AG10803 (cell line): ENCODE data around the gene SOS2.
"Not testable (repeated sequence)": the region's sequence is repeated elsewhere in the genome, so short reads cannot be mapped to it uniquely, and the experiment has no call there.

Source experiments
- DNase-seq: peaks from one replicate; pipeline ENCODE4 v3.0.0; 2010; ENCODE audit warnings: low read depth
- H3K4me3 ChIP-seq: 2 replicates; pipeline ENCODE4 v1.5.1; 2011; ENCODE audit warnings: mild to moderate bottlenecking, low read length, control low read depth
- TF ChIP-seq, protein P1 (sequence below): conservative IDR thresholded peaks from 2 replicates; pipeline ENCODE4 v1.5.1; 2011; ENCODE audit warnings: mild to moderate bottlenecking, low read length, control low read depth, inconsistent platforms

The SOS2 gene

DNA sequence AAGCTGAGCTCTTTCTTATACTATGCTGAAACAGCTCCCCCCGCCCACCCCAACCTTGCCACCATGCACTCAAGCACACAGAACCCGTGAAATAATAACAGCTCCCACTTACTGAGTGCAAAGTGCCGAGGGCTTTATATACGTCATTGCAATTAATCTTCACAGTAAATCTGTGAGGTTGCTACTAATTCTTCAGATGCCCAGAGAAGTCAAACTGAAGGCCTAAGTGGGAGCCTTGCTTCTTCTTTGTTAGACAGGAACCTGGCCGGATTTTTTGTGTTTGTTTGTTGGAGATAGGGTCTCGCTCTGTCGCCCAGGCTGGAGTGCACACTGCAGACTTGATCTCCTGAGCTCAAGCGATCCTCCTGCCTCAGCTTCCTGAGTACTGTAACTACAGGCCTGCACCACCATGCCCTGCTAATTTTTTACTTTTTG is 149.1 kb downstream of the SOS2 start:
- no peak for DNase-seq
- TF ChIP-seq, protein P1, sequence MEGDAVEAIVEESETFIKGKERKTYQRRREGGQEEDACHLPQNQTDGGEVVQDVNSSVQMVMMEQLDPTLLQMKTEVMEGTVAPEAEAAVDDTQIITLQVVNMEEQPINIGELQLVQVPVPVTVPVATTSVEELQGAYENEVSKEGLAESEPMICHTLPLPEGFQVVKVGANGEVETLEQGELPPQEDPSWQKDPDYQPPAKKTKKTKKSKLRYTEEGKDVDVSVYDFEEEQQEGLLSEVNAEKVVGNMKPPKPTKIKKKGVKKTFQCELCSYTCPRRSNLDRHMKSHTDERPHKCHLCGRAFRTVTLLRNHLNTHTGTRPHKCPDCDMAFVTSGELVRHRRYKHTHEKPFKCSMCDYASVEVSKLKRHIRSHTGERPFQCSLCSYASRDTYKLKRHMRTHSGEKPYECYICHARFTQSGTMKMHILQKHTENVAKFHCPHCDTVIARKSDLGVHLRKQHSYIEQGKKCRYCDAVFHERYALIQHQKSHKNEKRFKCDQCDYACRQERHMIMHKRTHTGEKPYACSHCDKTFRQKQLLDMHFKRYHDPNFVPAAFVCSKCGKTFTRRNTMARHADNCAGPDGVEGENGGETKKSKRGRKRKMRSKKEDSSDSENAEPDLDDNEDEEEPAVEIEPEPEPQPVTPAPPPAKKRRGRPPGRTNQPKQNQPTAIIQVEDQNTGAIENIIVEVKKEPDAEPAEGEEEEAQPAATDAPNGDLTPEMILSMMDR = no peak
- H3K4me3 ChIP-seq = no peak overlapping the region

DNA sequence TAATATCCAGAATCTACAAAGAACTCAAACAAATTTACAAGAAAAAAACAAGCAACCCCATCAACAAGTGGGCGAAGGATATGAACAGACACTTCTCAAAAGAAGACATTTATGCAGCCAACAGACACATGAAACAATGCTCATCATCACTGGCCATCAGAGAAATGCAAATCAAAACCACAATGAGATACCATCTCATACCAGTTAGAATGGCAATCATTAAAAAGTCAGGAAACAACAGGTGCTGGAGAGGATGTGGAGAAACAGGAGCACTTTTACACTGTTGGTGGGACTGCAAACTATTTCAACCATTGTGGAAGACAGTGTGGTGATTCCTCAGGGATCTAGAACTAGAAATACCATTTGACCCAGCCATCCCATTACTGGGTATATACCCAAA is 152.3 kb downstream of the SOS2 start:
- not testable (repeated sequence) for H3K4me3 ChIP-seq, DNase-seq

DNA sequence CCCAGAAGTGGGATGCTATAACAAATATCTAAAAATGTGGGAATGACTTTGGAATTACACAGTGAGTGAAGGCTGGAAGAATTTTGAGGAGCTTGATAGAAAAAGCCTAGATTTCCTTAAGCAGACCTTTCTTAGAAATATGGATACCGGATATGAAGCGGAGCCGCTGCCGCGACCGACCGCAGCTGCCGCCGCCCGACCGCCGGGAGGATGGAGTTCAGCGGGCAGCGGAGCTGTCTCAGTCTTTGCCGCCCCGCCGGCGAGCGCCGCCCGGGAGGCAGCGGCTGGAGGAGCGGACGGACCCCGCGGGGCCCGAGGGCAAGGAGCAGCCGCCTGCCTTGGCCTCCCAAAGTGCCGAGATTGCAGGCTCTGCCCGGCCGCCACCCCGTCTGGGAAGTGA is 157.7 kb downstream of the SOS2 start:
- not testable (repeated sequence) for DNase-seq, H3K4me3 ChIP-seq

DNA sequence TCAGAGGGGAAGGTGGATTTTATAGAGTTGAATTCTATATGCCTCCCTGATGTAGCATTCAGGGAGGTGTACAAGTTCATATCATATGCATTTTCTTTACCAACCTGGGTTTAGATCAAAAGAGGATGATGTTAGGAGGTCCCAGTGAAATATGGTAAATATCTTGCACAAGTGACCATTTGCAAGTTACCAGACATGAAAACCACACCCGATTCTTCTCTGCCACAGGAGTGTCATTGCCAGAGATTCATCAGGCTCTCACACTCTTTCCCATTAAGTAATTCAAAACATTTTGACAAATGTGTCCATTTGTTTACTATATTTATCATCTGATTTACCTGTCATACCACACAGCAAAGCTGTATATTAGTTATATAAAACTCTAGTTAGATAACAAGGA is 159.0 kb downstream of the SOS2 start:
- no peak for DNase-seq
- H3K4me3 ChIP-seq = no peak overlapping the region
- TF ChIP-seq, protein P1 = no peak

DNA sequence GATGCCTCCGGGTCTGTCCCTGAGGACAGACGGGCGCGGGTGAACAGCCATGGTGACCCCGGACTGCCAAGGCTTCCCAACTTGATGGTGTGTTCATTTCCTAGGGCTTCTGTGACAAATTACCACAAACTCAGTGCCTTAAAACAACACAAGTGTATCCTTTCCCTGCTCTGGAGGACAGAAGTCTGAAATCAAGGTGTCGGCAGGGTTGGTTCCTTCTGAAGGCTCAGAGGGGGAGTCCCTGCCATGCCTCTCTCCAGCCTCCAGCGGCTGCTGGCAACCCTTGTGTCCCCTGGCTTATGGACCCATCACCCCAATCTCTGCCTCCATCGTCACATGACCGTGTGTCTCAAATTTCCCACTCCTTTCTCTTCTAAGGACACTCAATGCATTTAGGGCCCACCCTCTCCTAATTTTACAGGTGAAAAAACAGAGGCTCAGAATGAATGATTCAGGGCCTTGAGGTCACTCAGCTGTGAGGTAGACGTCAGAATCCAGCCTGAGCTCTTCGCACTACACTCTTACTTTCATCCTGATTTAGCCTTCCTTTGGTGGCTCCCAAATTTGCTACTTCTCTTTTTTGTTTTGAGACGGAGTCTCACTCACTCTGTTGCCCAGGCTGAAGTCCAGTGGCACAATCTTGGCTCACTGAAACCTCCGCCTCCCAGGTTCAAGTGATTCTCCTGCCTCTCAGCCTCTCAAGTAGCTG is 160.4 kb downstream of the SOS2 start:
- DNase-seq = no peak
- H3K4me3 ChIP-seq = no peak overlapping the region
- TF ChIP-seq, protein P1 = no peak

DNA sequence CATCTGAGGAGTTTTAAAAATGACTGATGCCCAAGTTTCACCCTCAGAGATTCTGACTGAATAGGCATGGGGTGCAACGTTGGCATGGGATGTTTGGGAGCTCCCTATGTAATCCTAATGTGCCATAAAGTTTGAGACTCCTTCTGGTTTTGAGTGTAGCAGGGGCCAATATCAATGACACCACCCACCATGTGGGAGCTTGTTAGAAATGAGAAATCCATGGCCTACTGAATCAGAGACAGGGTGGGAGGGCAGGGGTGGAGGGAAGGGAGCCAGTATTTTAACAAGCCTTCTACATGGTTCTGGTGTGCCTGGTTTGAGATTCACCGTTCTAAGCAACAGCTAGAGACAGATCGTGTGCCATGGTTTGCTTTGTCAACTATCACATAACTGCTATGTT is 161.1 kb downstream of the SOS2 start:
- DNase-seq = no peak
- H3K4me3 ChIP-seq = no peak overlapping the region
- TF ChIP-seq, protein P1 = no peak

DNA sequence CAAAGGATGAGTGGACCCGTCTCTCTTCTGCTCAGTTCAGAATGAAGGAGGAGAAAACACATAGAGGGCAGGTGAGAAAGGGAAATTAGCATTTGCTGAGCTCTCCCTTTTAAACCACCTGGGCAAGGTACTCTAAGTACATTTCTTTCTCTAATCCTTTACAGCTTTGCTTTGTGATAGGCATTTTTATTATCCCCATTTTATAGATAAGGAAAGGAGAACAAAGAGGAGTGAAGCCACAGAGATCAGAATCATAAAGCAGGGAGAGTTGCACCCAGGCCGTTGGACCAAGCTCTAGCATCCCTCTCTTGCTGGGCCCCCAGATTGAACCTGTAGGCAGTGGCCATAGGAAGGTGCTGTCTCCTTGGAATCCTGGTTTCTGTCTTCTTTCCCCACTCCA is 162.1 kb downstream of the SOS2 start:
- TF ChIP-seq, protein P1 = no peak
- DNase-seq = no peak
- H3K4me3 ChIP-seq = no peak overlapping the region

DNA sequence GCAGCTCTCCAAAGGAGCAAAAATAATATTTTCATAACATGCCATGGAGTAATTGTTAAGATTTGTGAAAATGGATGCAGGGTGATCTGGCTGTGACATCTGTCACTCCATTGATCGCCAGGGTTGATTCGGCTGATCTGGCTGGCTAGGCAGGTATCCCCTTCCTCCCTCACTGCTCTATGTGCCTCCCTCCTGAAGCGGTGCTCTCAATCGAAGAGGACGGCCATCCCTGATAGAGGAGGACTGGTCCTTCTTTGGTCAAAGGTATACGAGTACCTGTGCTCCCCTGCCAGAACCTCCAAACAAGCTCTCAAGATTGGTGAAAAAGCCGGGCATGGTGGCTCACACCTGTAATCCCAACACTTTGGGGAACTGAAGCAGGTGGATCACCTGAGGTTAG is 162.9 kb downstream of the SOS2 start:
- no peak for DNase-seq
- H3K4me3 ChIP-seq = no peak overlapping the region
- TF ChIP-seq, protein P1 = no peak
